H9 (cell line): ENCODE measurements around the gene UTF1. TPM values are rescaled to one million over a fixed set of nuclear protein-coding genes. Genes with fewer than 3 reads are reported as not detected.

Experiments used
- DNase-seq: peaks from one replicate; pipeline ENCODE4 v3.0.0-alpha.2; 2017
- H2AFZ ChIP-seq: one replicate; pipeline ENCODE4 v1.6.1; 2013; ENCODE audit warnings: mild to moderate bottlenecking, low read length, control low read depth, moderate library complexity
- H2AK5ac ChIP-seq: 2 replicates; pipeline ENCODE4 v1.6.1; 2013; ENCODE audit warnings: low read length, control low read depth, mixed read lengths; ENCODE audit not compliant: insufficient read length
- H2BK120ac ChIP-seq: one replicate; pipeline ENCODE4 v1.6.1; 2013; ENCODE audit warnings: low read depth, mild to moderate bottlenecking, low read length, control low read depth, inconsistent platforms; ENCODE audit not compliant: poor library complexity, severe bottlenecking
- H2BK12ac ChIP-seq: 2 replicates; pipeline ENCODE4 v1.6.1; 2013; ENCODE audit warnings: low read length, control low read depth, mixed read lengths, low read depth; ENCODE audit not compliant: insufficient read length
- H2BK15ac ChIP-seq: 2 replicates; pipeline ENCODE4 v1.6.1; 2013; ENCODE audit warnings: low read depth, low read length, control low read depth
- H2BK20ac ChIP-seq: one replicate; pipeline ENCODE4 v1.6.1; 2013; ENCODE audit warnings: low read depth, mild to moderate bottlenecking, low read length, control low read depth, inconsistent platforms; ENCODE audit not compliant: poor library complexity, severe bottlenecking
- H2BK5ac ChIP-seq: 2 replicates; pipeline ENCODE4 v1.6.1; 2013; ENCODE audit warnings: low read length, control low read depth, mixed read lengths; ENCODE audit not compliant: insufficient read length
- H3K14ac ChIP-seq: 2 replicates; pipeline ENCODE4 v1.6.1; 2013; ENCODE audit warnings: low read length, control low read depth; ENCODE audit not compliant: insufficient read depth
- H3K18ac ChIP-seq: 2 replicates; pipeline ENCODE4 v1.6.1; 2013; ENCODE audit warnings: low read depth, mild to moderate bottlenecking, mixed read lengths, low read length, control low read depth; ENCODE audit not compliant: insufficient read length
- H3K23ac ChIP-seq: 2 replicates; pipeline ENCODE4 v1.6.1; 2013; ENCODE audit warnings: low read length, control low read depth, mixed read lengths, low read depth; ENCODE audit not compliant: insufficient read length
- H3K23me2 ChIP-seq: 2 replicates; pipeline ENCODE4 v1.6.1; 2013; ENCODE audit warnings: low read depth, mild to moderate bottlenecking, mixed read lengths, low read length, control low read depth; ENCODE audit not compliant: insufficient read length, poor library complexity, severe bottlenecking
- H3K27ac ChIP-seq: 2 replicates; pipeline ENCODE4 v1.5.1; 2013; ENCODE audit warnings: low read length, control low read depth, mixed read lengths, low read depth; ENCODE audit not compliant: insufficient read length
- H3K27me3 ChIP-seq: 2 replicates; pipeline ENCODE4 v1.6.1; 2013; ENCODE audit warnings: low read length, control low read depth, inconsistent platforms; ENCODE audit not compliant: insufficient read depth
- H3K4ac ChIP-seq: 2 replicates; pipeline ENCODE4 v1.6.1; 2013; ENCODE audit warnings: low read depth, mild to moderate bottlenecking, control low read depth, inconsistent platforms, low read length, moderate library complexity
- H3K4me1 ChIP-seq: 2 replicates; pipeline ENCODE4 v1.6.1; 2013; ENCODE audit warnings: low read length, control low read depth, inconsistent platforms; ENCODE audit not compliant: insufficient read depth
- H3K4me2 ChIP-seq: 2 replicates; pipeline ENCODE4 v1.6.1; 2013; ENCODE audit warnings: low read length, control low read depth, mixed read lengths; ENCODE audit not compliant: insufficient read length, insufficient read depth
- H3K56ac ChIP-seq: 2 replicates; pipeline ENCODE4 v1.6.1; 2013; ENCODE audit warnings: low read depth, mild to moderate bottlenecking, mixed read lengths, low read length, control low read depth; ENCODE audit not compliant: insufficient read length
- H3K79me1 ChIP-seq: 2 replicates; pipeline ENCODE4 v1.6.1; 2013; ENCODE audit warnings: low read depth, mild to moderate bottlenecking, moderate library complexity, low read length, control low read depth, inconsistent platforms; ENCODE audit not compliant: insufficient read depth, poor library complexity, severe bottlenecking
- H3K79me2 ChIP-seq: 2 replicates; pipeline ENCODE4 v1.6.1; 2013; ENCODE audit warnings: low read length, control low read depth, inconsistent platforms; ENCODE audit not compliant: insufficient read depth
- H3K9ac ChIP-seq: 2 replicates; pipeline ENCODE4 v1.6.1; 2013; ENCODE audit warnings: low read length, control low read depth, mixed read lengths; ENCODE audit not compliant: insufficient read length; ENCODE audit errors: extremely low read depth
- H3K9me3 ChIP-seq: one replicate; pipeline ENCODE4 v1.6.1; 2013; ENCODE audit warnings: low read depth, low read length, inconsistent platforms; ENCODE audit not compliant: control insufficient read depth
- H3T11ph ChIP-seq: one replicate; pipeline ENCODE4 v1.6.1; 2013; ENCODE audit warnings: mild to moderate bottlenecking, low read length, control low read depth, inconsistent platforms
- H4K20me1 ChIP-seq: one replicate; pipeline ENCODE4 v1.6.1; 2013; ENCODE audit not compliant: control insufficient read depth, insufficient read length, insufficient read depth
- H4K5ac ChIP-seq: 2 replicates; pipeline ENCODE4 v1.6.1; 2013; ENCODE audit warnings: low read depth, mild to moderate bottlenecking, mixed read lengths, low read length, control low read depth; ENCODE audit not compliant: insufficient read length
- H4K8ac ChIP-seq: replicated peaks from 2 replicates; pipeline ENCODE4 v1.6.1; 2013; ENCODE audit warnings: low read length, control low read depth, mixed read lengths, low read depth; ENCODE audit not compliant: insufficient read length
- H4K91ac ChIP-seq: 2 replicates; pipeline ENCODE4 v1.6.1; 2013; ENCODE audit warnings: low read depth, mild to moderate bottlenecking, moderate library complexity, mixed read lengths, low read length, control low read depth; ENCODE audit not compliant: insufficient read length
- H3K27ac Mint-ChIP-seq, 3 experiments: 2 replicates in 2 of 3; 3 replicates in 1 of 3; pipeline ENCODE4 v1.8.0; 2020 to 2021; ENCODE audit warnings: mixed read lengths in 3 of 3, mild to moderate bottlenecking in 1 of 3, moderate library complexity in 1 of 3
- H3K27me3 Mint-ChIP-seq: 2 replicates; pipeline ENCODE4 v1.8.0; 2021; ENCODE audit warnings: low read depth, mild to moderate bottlenecking, moderate library complexity, mixed read lengths
- H3K36me3 Mint-ChIP-seq, 3 experiments: 2 replicates in 2 of 3; 3 replicates in 1 of 3; pipeline ENCODE4 v1.8.0; 2020 to 2021; ENCODE audit warnings: low read depth in 3 of 3, mixed read lengths in 3 of 3; ENCODE audit not compliant: insufficient read depth in 1 of 3
- H3K4me1 Mint-ChIP-seq, 2 experiments: 2 replicates each; pipeline ENCODE4 v1.8.0; 2020; ENCODE audit warnings: mixed read lengths in 2 of 2
- H3K4me3 Mint-ChIP-seq, 2 experiments: 2 replicates in 1 of 2; 3 replicates in 1 of 2; pipeline ENCODE4 v1.8.0; 2020 to 2021; ENCODE audit warnings: mild to moderate bottlenecking in 2 of 2, mixed read lengths in 2 of 2, moderate library complexity in 1 of 2
- H3K9me3 Mint-ChIP-seq, 2 experiments: 2 replicates in 1 of 2; 3 replicates in 1 of 2; pipeline ENCODE4 v1.8.0; 2020; ENCODE audit warnings: mild to moderate bottlenecking in 2 of 2, mixed read lengths in 2 of 2, moderate library complexity in 1 of 2
- WGBS: extraction: QIAGEN DNeasy Blood & Tissue Kit; methylation state at CpG from one replicate; pipeline ENCODE4 v1.1.7; 2013; ENCODE audit warnings: missing lambda C conversion rate, low lambda C conversion rate, mixed read lengths; ENCODE audit not compliant: insufficient read length; ENCODE audit errors: extremely low coverage; 5-methylcytosine and 5-hydroxymethylcytosine counted together
- total RNA-seq: library from RNA; stranded (reverse); gene quantifications from 2 replicates; pipeline ENCODE4 v1.2.1, GENCODE V29; 2021
- TF ChIP-seq, protein P1 (sequence below): fragments of 200-600 bp; sonication (generic); conservative IDR thresholded peaks from 3 replicates; pipeline ENCODE4 v1.8.0; 2021; ENCODE audit warnings: antibody characterized with exemption, mild to moderate bottlenecking

Gene UTF1
- total RNA-seq, 1 experiment from 2014 or later = 31.5 TPM

DNA sequence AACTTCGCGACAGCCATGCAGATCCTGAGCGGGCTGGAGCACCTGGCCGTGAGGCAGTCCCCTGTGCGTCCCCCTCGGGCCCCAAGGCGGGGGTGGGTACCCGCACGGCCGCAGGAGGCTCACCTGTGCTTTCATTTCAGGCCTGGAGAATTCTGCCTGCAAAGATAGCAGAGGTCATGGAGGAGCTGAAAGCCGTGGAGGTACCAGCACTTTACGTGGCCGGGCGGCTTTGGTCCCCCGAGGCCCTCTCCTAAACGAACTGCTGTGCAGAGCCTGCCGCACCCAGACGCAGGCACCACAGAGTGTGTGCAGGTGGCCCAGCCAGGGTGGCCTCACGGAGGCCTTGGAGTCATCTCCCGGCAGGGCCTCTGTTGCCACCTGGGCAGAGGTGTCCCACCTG is 11.1 kb upstream of the UTF1 start:
- no peak overlapping the region for H2BK120ac ChIP-seq
- Mint-ChIP-seq H3K4me1 (peaks cover 7 to 16% of the 10 kb centered on the region in 2 experiments), H3K36me3 (peaks cover 2 to 21% (median 8%) of the 10 kb centered on the region in 3 experiments; a peak in 5 of 7 replicates), H3K27ac (no peak overlapping the region), H3K9me3 (peaks cover 4 to 5% of the 10 kb centered on the region in 2 experiments; a peak in 2 of 5 replicates), H3K4me3 (no peak overlapping the region), H3K27me3 (peaks cover 3% of the 10 kb centered on the region)
- TF ChIP-seq, protein P1, sequence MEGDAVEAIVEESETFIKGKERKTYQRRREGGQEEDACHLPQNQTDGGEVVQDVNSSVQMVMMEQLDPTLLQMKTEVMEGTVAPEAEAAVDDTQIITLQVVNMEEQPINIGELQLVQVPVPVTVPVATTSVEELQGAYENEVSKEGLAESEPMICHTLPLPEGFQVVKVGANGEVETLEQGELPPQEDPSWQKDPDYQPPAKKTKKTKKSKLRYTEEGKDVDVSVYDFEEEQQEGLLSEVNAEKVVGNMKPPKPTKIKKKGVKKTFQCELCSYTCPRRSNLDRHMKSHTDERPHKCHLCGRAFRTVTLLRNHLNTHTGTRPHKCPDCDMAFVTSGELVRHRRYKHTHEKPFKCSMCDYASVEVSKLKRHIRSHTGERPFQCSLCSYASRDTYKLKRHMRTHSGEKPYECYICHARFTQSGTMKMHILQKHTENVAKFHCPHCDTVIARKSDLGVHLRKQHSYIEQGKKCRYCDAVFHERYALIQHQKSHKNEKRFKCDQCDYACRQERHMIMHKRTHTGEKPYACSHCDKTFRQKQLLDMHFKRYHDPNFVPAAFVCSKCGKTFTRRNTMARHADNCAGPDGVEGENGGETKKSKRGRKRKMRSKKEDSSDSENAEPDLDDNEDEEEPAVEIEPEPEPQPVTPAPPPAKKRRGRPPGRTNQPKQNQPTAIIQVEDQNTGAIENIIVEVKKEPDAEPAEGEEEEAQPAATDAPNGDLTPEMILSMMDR = no peak
- no peaks in the 10 kb centered on the region for H4K20me1 ChIP-seq
- no peak overlapping the region for H4K91ac ChIP-seq
- no peak overlapping the region for H4K8ac ChIP-seq
- no peaks in the 10 kb centered on the region for H3K79me2 ChIP-seq
- no peak overlapping the region for H2BK12ac ChIP-seq
- WGBS = no CpG with 5 or more reads among the region's 20 CpGs
- H3K4me1 ChIP-seq = no peaks in the 10 kb centered on the region
- H4K5ac ChIP-seq = no peak overlapping the region
- H2AK5ac ChIP-seq = no peak overlapping the region
- H3K23me2 ChIP-seq = no peaks in the 10 kb centered on the region
- no peak overlapping the region for H2BK15ac ChIP-seq
- H3K14ac ChIP-seq = no peak overlapping the region
- no peak overlapping the region for H3K18ac ChIP-seq
- H2BK20ac ChIP-seq = no peak overlapping the region
- no peak overlapping the region for H3K27ac ChIP-seq
- H3K23ac ChIP-seq = no peak overlapping the region
- H3T11ph ChIP-seq = no peak overlapping the region
- H2BK5ac ChIP-seq = no peak overlapping the region
- no peak overlapping the region for H3K4me2 ChIP-seq
- H3K9me3 ChIP-seq = no peaks in the 10 kb centered on the region
- DNase-seq = no peak
- no peak overlapping the region for H2AFZ ChIP-seq
- H3K9ac ChIP-seq = no peak overlapping the region
- no peak overlapping the region for H3K56ac ChIP-seq
- no peaks in the 10 kb centered on the region for H3K27me3 ChIP-seq
- H3K79me1 ChIP-seq = no peaks in the 10 kb centered on the region
- no peak overlapping the region for H3K4ac ChIP-seq
